NCI-H1092 (cell line): ENCODE results near the gene DHRS9.
"Not testable (repeated sequence)": the region's sequence is repeated elsewhere in the genome, so short reads cannot be mapped to it uniquely, and the experiment has no call there.

Experiments
- DNase-seq: peaks from one replicate; lab custom pipeline; 2025; lab: John Stamatoyannopoulos, UW

Gene DHRS9

GRCh38 chr2:169069341-169069740 is at the start of gene DHRS9:
Gene DHRS9 (plus strand): TSS chr2:169069563. CDS start chr2:169081582, 12,019 bp downstream.
- DNase-seq = no peak

- DNase-seq = no peak
Observed at GRCh38 chr2:169023161-169023560, 46.2 kb upstream of the DHRS9 start.

GRCh38 chr2:169026056-169026455 is 43.3 kb upstream of the DHRS9 start:
- DNase-seq = no peak

GRCh38 chr2:169027234-169027633 is 42.1 kb upstream of the DHRS9 start:
- no peak for DNase-seq

GRCh38 chr2:169029341-169029740 is 40.0 kb upstream of the DHRS9 start:
- no peak for DNase-seq

GRCh38 chr2:169031202-169031601 is 38.2 kb upstream of the DHRS9 start, which contains the start of gene ABCB11:
Gene ABCB11 (minus strand): TSS chr2:169031324. CDS start chr2:169018125, 13,199 bp downstream.
- no peak for DNase-seq

GRCh38 chr2:169034256-169034655 is 35.1 kb upstream of the DHRS9 start:
- DNase-seq = no peak

- DNase-seq = no peak
Observed at GRCh38 chr2:169034984-169035544, 34.3 kb upstream of the DHRS9 start.

- DNase-seq = no peak
Observed at GRCh38 chr2:169035887-169036286, 33.5 kb upstream of the DHRS9 start.

- no peak for DNase-seq
Observed at GRCh38 chr2:169036736-169037440, 32.5 kb upstream of the DHRS9 start.

- DNase-seq = no peak
Observed at GRCh38 chr2:169038338-169038757, 31.0 kb upstream of the DHRS9 start.

GRCh38 chr2:169039702-169040101 is 29.7 kb upstream of the DHRS9 start:
- DNase-seq = no peak

- DNase-seq = no peak
Observed at GRCh38 chr2:169041594-169041993, 27.8 kb upstream of the DHRS9 start.

- DNase-seq = no peak
Observed at GRCh38 chr2:169042856-169043255, 26.5 kb upstream of the DHRS9 start.

GRCh38 chr2:169046440-169047151 is 22.8 kb upstream of the DHRS9 start:
- DNase-seq = no peak

GRCh38 chr2:169047256-169048250 is 21.8 kb upstream of the DHRS9 start:
- DNase-seq = no peak

- DNase-seq = no peak
Observed at GRCh38 chr2:169049142-169049541, 20.2 kb upstream of the DHRS9 start.

GRCh38 chr2:169050476-169051240 is 18.7 kb upstream of the DHRS9 start:
- DNase-seq = no peak

GRCh38 chr2:169054575-169054974 is 14.8 kb upstream of the DHRS9 start:
- not testable (repeated sequence) for DNase-seq

- not testable (repeated sequence) for DNase-seq
Observed at GRCh38 chr2:169064199-169064598, 5.2 kb upstream of the DHRS9 start.

- DNase-seq = no peak
Observed at GRCh38 chr2:169065422-169065821, 3.9 kb upstream of the DHRS9 start.
